Measurements from ENCODE around the gene FHOD3. TPM values are rescaled to one million over a fixed set of nuclear protein-coding genes. Genes with fewer than 3 reads are reported as not detected.

The FHOD3 gene
- total and polyA plus RNA-seq, 2 experiments from 2014 or later: 2.7 to 8.7 TPM

GRCh38 chr18:36442717-36443116, 145.2 kb downstream of the FHOD3 start:
- H3K4me1 ChIP-seq (ENCODE audit: insufficient read depth): peaks cover 4% of the 10 kb centered on the region

More at GRCh38 chr18:36442717-36443116, 145.2 kb downstream of the FHOD3 start:
- Mint-ChIP-seq H3K27me3 (ENCODE audit: insufficient read depth, low read depth, poor library complexity) (no peaks in the 10 kb centered on the region), H3K27ac (no peak overlapping the region), H3K4me3 (no peak overlapping the region), H3K4me1 (peaks cover 19% of the 10 kb centered on the region), H3K36me3 (ENCODE audit: low read depth) (peaks cover 6% of the 10 kb centered on the region; the same call in 2 of the 3 replicates), H3K9me3 (peaks cover 15% of the 10 kb centered on the region)
- no peak for ATAC-seq
- Histone ChIP-seq H2AFZ (no peak overlapping the region), H3K4me2 (no peak overlapping the region), H3K36me3 (ENCODE audit: insufficient read depth) (peaks cover 3% of the 10 kb centered on the region; the same call in 1 of the 2 replicates), H3F3A (replicated peaks; ENCODE audit: low read depth) (no peaks in the 10 kb centered on the region), H3K27ac (ENCODE audit: low read depth) (no peak overlapping the region), H3K27me3 (ENCODE audit: insufficient read depth) (no peaks in the 10 kb centered on the region), H3K79me2 (replicated peaks; ENCODE audit: insufficient read depth) (no peaks in the 10 kb centered on the region), H3K9me2 (ENCODE audit: insufficient read depth) (0 out of 2 replicates have a peak, but pooled peaks cover 5% of the 10 kb centered on the region), H3K4me3 (no peak overlapping the region), H4K20me1 (replicated peaks; ENCODE audit: insufficient read depth) (no peaks in the 10 kb centered on the region)
- DNase-seq (ENCODE audit: low spot score): no peak
- no peak for TF ChIP-seq JUNB (IDR thresholded peaks at IDR 0.05; ENCODE audit: unreplicated experiment)
- no peak for TF ChIP-seq ETS1 (IDR thresholded peaks at IDR 0.05)
- no peak for TF ChIP-seq NANOG (IDR thresholded peaks at IDR 0.05; ENCODE audit: borderline replicate concordance)
- TF ChIP-seq CTCF (conservative IDR thresholded peaks at IDR 0.05; ENCODE audit: low read depth in 2 of 2): no peak
- no peak for TF ChIP-seq CREB1 (CRISPR knock-in tag; IDR thresholded peaks at IDR 0.05; ENCODE audit: low read depth)
- TF ChIP-seq ZNF462 (CRISPR knock-in tag; IDR thresholded peaks at IDR 0.05): no peak
- TF ChIP-seq EZH2phosphoT487 (IDR thresholded peaks at IDR 0.05; ENCODE audit: unreplicated experiment): no peak
- no peak for TF ChIP-seq REST (IDR thresholded peaks at IDR 0.05; ENCODE audit: unreplicated experiment)
- TF ChIP-seq ZNF114 (CRISPR knock-in tag; IDR thresholded peaks at IDR 0.05): no peak
- no peak for TF ChIP-seq ZNF331 (CRISPR knock-in tag; IDR thresholded peaks at IDR 0.05; ENCODE audit: low read depth)
- TF ChIP-seq EZH2 (IDR thresholded peaks at IDR 0.05; ENCODE audit: low read depth, unreplicated experiment): no peak
- TF ChIP-seq STAT1 (IDR thresholded peaks at IDR 0.05; ENCODE audit: unreplicated experiment): no peak
- TF ChIP-seq POLR2AphosphoS5 (IDR thresholded peaks at IDR 0.05; ENCODE audit: low read depth): no peak
